ENCODE data around the gene OLFML2A.

- TF ChIP-seq CTCF (IDR thresholded peaks at IDR 0.05) (no peak), EP300 (IDR thresholded peaks at IDR 0.05) (no peak), POLR2A (IDR thresholded peaks at IDR 0.05; ENCODE audit: low read depth) (no peak)
Observed at GRCh38 chr9:124859803-124860581, 83.1 kb downstream of the OLFML2A start.

Measured in esophagus muscularis mucosa (tissue), 4 donors.